Bronchial epithelial cell (primary cell): Measurements from ENCODE around the gene RLIM. TPM values are rescaled to one million over a fixed set of nuclear protein-coding genes. Genes with fewer than 3 reads are reported as not detected.

Experiments
- DNase-seq: peaks from one replicate; pipeline ENCODE4 v3.0.0-alpha.2; 2010; ENCODE audit warnings: low read depth
- FAIRE-seq: peaks from 2 replicates; lab custom pipeline; 2011; peaks lifted over from hg19 to GRCh38; lab: Jason Lieb, UNC
- H3K27me3 ChIP-seq: 2 replicates; pipeline ENCODE4 v1.5.1; 2011; ENCODE audit warnings: low read length; ENCODE audit not compliant: control insufficient read depth, insufficient read depth
- H3K36me3 ChIP-seq: 2 replicates; pipeline ENCODE4 v1.5.1; 2011; ENCODE audit warnings: low read length; ENCODE audit not compliant: control insufficient read depth, insufficient read depth
- H3K4me3 ChIP-seq: 2 replicates; pipeline ENCODE4 v1.5.1; 2011; ENCODE audit warnings: mild to moderate bottlenecking, low read depth, low read length, control low read depth
- CTCF ChIP-seq: IDR thresholded peaks from 2 replicates; pipeline ENCODE4 v1.5.1; 2011; ENCODE audit warnings: mild to moderate bottlenecking, moderate library complexity, low read length, control low read depth, inconsistent platforms; ENCODE audit not compliant: insufficient read depth, severe bottlenecking
- total RNA-seq: library from RNA; depleted of rRNA; stranded (reverse); fragments of >200 nt; gene quantifications from 2 replicates; pipeline ENCODE4 v1.2.1, GENCODE V29; 2014

RLIM gene
- total RNA-seq, 1 donor from 2014 or later = 55.8 TPM

- Histone ChIP-seq H3K4me3 (no peak overlapping the region), H3K36me3 (no peaks in the 10 kb centered on the region), H3K27me3 (no peaks in the 10 kb centered on the region)
- no peak for DNase-seq
- no peak for FAIRE-seq
- no peak for TF ChIP-seq CTCF
Measured at GRCh38 chrX:74579597-74580198, 34.7 kb downstream of the RLIM start.

DNA sequence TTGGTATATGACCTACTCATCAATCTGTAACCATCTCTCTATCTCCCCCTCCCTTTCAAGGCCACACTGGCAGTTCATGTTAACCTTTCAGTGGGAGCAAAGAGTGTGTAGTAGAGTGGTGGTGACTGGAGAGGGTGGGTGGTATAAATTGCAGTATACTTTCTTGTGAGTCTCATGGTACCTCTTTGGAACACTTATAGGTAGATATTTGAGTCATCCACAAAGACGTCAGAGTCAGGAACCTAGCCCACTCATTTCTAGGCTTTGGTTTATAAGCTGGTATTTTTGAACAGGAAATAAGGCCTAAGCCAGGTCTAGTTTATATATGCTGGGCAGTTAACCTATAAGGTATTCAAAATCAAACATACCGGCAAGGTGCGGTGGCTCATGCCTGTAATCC is 36.3 kb downstream of the RLIM start:
- DNase-seq (no peak), FAIRE-seq (no peak)
- no peak for TF ChIP-seq CTCF
- Histone ChIP-seq H3K36me3 (no peaks in the 10 kb centered on the region), H3K4me3 (no peak overlapping the region), H3K27me3 (no peaks in the 10 kb centered on the region)

DNA sequence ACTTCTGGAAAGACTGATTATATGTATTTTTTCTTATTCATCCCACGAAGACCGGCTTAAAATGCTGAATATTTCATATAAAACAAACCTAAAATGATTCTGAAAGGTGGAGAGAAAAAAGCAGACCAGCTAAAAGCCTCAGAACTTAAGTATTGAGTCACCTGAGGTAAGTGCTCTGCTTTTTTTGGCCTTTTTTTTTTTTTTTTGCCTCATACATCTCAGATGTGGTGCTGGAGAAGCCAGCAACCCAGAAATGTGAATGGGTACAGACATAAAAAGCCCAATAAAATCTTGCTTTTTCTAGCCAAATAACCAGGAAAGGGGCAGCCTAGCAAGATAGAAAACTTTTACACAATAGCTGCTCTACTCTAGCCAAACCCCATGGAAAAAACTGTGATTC is 57.0 kb downstream of the RLIM start:
- H3K4me3 ChIP-seq = no peak overlapping the region
- no peak for TF ChIP-seq CTCF
- FAIRE-seq (no peak), DNase-seq (no peak)
- H3K36me3 ChIP-seq = no peaks in the 10 kb centered on the region
- H3K27me3 ChIP-seq = no peaks in the 10 kb centered on the region

GRCh38 chrX:74551934-74552333 is 62.5 kb downstream of the RLIM start:
- H3K27me3 ChIP-seq = no peaks in the 10 kb centered on the region
- no peak for TF ChIP-seq CTCF
- H3K36me3 ChIP-seq = no peaks in the 10 kb centered on the region
- no peak overlapping the region for H3K4me3 ChIP-seq
- DNase-seq (no peak), FAIRE-seq (no peak)

DNA sequence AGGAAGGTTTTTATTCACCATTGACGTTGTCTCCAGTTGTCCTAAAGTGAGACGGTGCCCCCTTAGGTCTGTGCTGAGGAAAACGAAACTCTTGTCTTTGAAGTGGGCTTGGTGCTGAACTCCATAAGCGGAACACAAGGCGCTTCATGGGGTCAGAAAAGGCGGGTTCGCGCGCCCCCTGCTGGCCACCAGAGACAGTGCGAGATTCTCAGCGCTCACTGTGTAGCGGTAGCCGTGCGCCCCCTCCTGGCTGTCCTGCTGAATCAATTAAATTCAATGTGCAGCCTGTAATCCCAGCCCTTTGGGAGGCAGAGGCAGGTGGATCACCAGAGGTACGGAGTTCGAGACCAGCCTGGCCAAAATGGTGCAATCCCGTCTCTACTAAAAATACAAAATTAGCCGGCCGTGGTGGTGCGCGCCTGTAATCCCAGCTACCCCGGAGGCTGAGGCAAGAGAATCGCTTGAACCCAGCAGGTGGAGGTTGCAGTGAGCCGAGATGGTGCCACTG is 64.1 kb downstream of the RLIM start:
- peak; percentile 97 for TF ChIP-seq CTCF
- H3K36me3 ChIP-seq = no peaks in the 10 kb centered on the region
- no peak for FAIRE-seq

DNA sequence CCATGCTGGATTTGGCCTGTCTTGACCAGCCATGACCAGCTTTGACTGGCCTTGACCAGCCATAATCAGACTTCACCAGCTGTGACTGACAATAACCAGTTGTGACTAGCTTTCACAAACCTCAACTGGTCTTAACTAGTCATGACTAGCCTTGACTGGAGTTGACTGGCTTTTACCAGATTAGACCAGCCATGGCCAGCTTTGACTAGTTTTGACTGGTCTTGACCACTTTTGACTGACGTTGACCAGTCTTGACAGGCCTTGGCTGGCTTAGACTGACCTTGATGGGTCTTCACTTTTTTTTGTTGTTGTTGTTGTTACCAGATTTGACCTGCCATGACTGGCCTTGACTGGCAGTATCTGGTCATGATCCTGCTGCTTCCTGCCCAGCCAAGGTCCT is 67.4 kb downstream of the RLIM start:
- Histone ChIP-seq H3K36me3 (no peaks in the 10 kb centered on the region), H3K27me3 (no peaks in the 10 kb centered on the region), H3K4me3 (no peak overlapping the region)
- no peak for DNase-seq
- peak; percentile 13 for FAIRE-seq
- TF ChIP-seq CTCF = no peak

More for the DNA sequence above, 64.1 kb downstream of the RLIM start:
- Histone ChIP-seq H3K4me3 (no peak overlapping the region), H3K27me3 (no peaks in the 10 kb centered on the region)
- peak; percentile 44 for DNase-seq
